SH-SY5Y (cell line): ENCODE data around the gene RPS6KA6.

ENCODE experiments used
- GATA2 ChIP-seq: IDR thresholded peaks from 2 replicates; pipeline ENCODE4 v1.6.1; 2011; ENCODE audit warnings: mild to moderate bottlenecking, low read depth, low read length
- GATA3 ChIP-seq: IDR thresholded peaks from 2 replicates; pipeline ENCODE4 v1.6.1; 2011; ENCODE audit warnings: low read depth, mild to moderate bottlenecking, low read length, moderate library complexity

- TF ChIP-seq GATA3 (no peak), GATA2 (no peak)
Observed at GRCh38 chrX:84175274-84175673, 12.7 kb downstream of the RPS6KA6 start.
